Smooth muscle cell (in vitro differentiated cells): ENCODE results near the gene ODC1. TPM values are rescaled to one million over a fixed set of nuclear protein-coding genes. Genes with fewer than 3 reads are reported as not detected.

Source experiments
- DNase-seq: peaks from one replicate; lab custom pipeline; 2025; ENCODE audit not compliant: unreplicated experiment; lab: John Stamatoyannopoulos, UW
- H2AFZ ChIP-seq: fragments of 200-600 bp; sonication (generic); 2 replicates; pipeline ENCODE4 v1.6.0; 2016; ENCODE audit warnings: antibody characterized with exemption, low read depth, mild to moderate bottlenecking
- H3F3A ChIP-seq: fragments of 200-600 bp; sonication (generic); 2 replicates; pipeline ENCODE4 v1.6.0; 2017; ENCODE audit warnings: antibody characterized with exemption, low read depth
- H3K27ac ChIP-seq: fragments of 200-600 bp; sonication (generic); 2 replicates; pipeline ENCODE4 v1.5.1; 2016; ENCODE audit warnings: low read depth, mild to moderate bottlenecking
- H3K27me3 ChIP-seq: fragments of 200-600 bp; sonication (generic); 2 replicates; pipeline ENCODE4 v1.6.1; 2016; ENCODE audit warnings: low read depth, mild to moderate bottlenecking
- H3K36me3 ChIP-seq: fragments of 200-600 bp; sonication (generic); 2 replicates; pipeline ENCODE4 v1.5.1; 2016; ENCODE audit warnings: low read depth
- H3K4me1 ChIP-seq: fragments of 200-600 bp; sonication (generic); 2 replicates; pipeline ENCODE4 v1.5.1; 2016; ENCODE audit warnings: low read depth
- H3K4me2 ChIP-seq: fragments of 200-600 bp; sonication (generic); 2 replicates; pipeline ENCODE4 v1.6.0; 2016; ENCODE audit warnings: mild to moderate bottlenecking
- H3K4me3 ChIP-seq: fragments of 200-600 bp; sonication (generic); 2 replicates; pipeline ENCODE4 v1.5.1; 2016; ENCODE audit warnings: mild to moderate bottlenecking
- H3K79me2 ChIP-seq: fragments of 200-600 bp; sonication (generic); 2 replicates; pipeline ENCODE4 v1.6.0; 2016; ENCODE audit warnings: low read depth, mild to moderate bottlenecking
- H3K9ac ChIP-seq: fragments of 200-600 bp; sonication (generic); 2 replicates; pipeline ENCODE4 v1.6.0; 2016; ENCODE audit warnings: low read depth
- H3K9me3 ChIP-seq: fragments of 200-600 bp; sonication (generic); replicated peaks from 2 replicates; pipeline ENCODE4 v1.5.1; 2016; ENCODE audit warnings: low read depth
- H4K20me1 ChIP-seq: fragments of 200-600 bp; sonication (generic); 2 replicates; pipeline ENCODE4 v1.6.0; 2016; ENCODE audit warnings: low read depth
- CTCF ChIP-seq: fragments of 200-600 bp; sonication (generic); IDR thresholded peaks from 2 replicates; pipeline ENCODE4 v1.5.1; 2017; ENCODE audit warnings: borderline replicate concordance, mild to moderate bottlenecking, antibody characterized with exemption; ENCODE audit not compliant: insufficient read depth, poor library complexity, severe bottlenecking
- WGBS: methylation state at CpG from one replicate; pipeline ENCODE4 v1.1.7; 2016; ENCODE audit warnings: low lambda C conversion rate; 5-methylcytosine and 5-hydroxymethylcytosine counted together
- polyA plus RNA-seq: library from polyadenylated mRNA; unstranded; fragments of >200 nt; fragmentation: Nextera tagmentation; extraction: Ambion mirVana; gene quantifications from 2 replicates; pipeline ENCODE4 v1.2.1, GENCODE V29; 2016
- total RNA-seq: library from RNA; depleted of rRNA; stranded (reverse); fragments of >200 nt; gene quantifications from 2 replicates; pipeline ENCODE4 v1.2.3, GENCODE V29; 2014

Gene ODC1
- total and polyA plus RNA-seq, 2 experiments from 2014 or later: 22.4 to 34.7 TPM

GRCh38 chr2:10469955-10470608 lies 22.0 kb upstream of the ODC1 start:
- no peak for TF ChIP-seq CTCF

GRCh38 chr2:10469301-10469700 lies 21.2 kb upstream of the ODC1 start:
- no peak overlapping the region for H2AFZ ChIP-seq
- no peak for TF ChIP-seq CTCF
- WGBS: 96% methylated on average over 4 of the region's 4 CpGs

More at GRCh38 chr2:10469955-10470608, 22.0 kb upstream of the ODC1 start:
- no peak overlapping the region for H3K4me3 ChIP-seq
- no peak for DNase-seq
- WGBS: 90% methylated on average over 12 of the region's 12 CpGs
- no peaks in the 10 kb centered on the region for H3K36me3 ChIP-seq
- H3K4me1 ChIP-seq: no peaks in the 10 kb centered on the region
- no peak overlapping the region for H2AFZ ChIP-seq
- no peak overlapping the region for H3K27ac ChIP-seq
- no peak overlapping the region for H3K9ac ChIP-seq
- no peaks in the 10 kb centered on the region for H3K9me3 ChIP-seq
- no peak overlapping the region for H3K4me2 ChIP-seq
- no peaks in the 10 kb centered on the region for H3K79me2 ChIP-seq
- H3F3A ChIP-seq: no peaks in the 10 kb centered on the region
- no peaks in the 10 kb centered on the region for H3K27me3 ChIP-seq
- H4K20me1 ChIP-seq: no peaks in the 10 kb centered on the region

GRCh38 chr2:10467401-10467800 lies 19.3 kb upstream of the ODC1 start:
- H3K4me3 ChIP-seq: no peak overlapping the region
- 80% methylated on average over 15 of the region's 15 CpGs for WGBS
- H3K9ac ChIP-seq: no peak overlapping the region
- no peak for TF ChIP-seq CTCF
- H3K27ac ChIP-seq: no peak overlapping the region
- no peaks in the 10 kb centered on the region for H3K9me3 ChIP-seq
- no peaks in the 10 kb centered on the region for H4K20me1 ChIP-seq
- no peak for DNase-seq
- H3K4me1 ChIP-seq: no peaks in the 10 kb centered on the region
- no peaks in the 10 kb centered on the region for H3K27me3 ChIP-seq
- no peaks in the 10 kb centered on the region for H3K36me3 ChIP-seq
- no peaks in the 10 kb centered on the region for H3F3A ChIP-seq
- no peaks in the 10 kb centered on the region for H3K79me2 ChIP-seq
- no peak overlapping the region for H3K4me2 ChIP-seq
- no peak overlapping the region for H2AFZ ChIP-seq

More at GRCh38 chr2:10469301-10469700, 21.2 kb upstream of the ODC1 start:
- Histone ChIP-seq H3F3A (no peaks in the 10 kb centered on the region), H3K36me3 (no peaks in the 10 kb centered on the region), H3K27ac (no peak overlapping the region), H3K9ac (no peak overlapping the region), H3K27me3 (no peaks in the 10 kb centered on the region), H3K79me2 (no peaks in the 10 kb centered on the region), H3K4me3 (no peak overlapping the region), H4K20me1 (no peaks in the 10 kb centered on the region), H3K4me1 (no peaks in the 10 kb centered on the region), H3K9me3 (no peaks in the 10 kb centered on the region), H3K4me2 (no peak overlapping the region)
- no peak for DNase-seq

- Histone ChIP-seq H3K36me3 (no peaks in the 10 kb centered on the region), H3K4me3 (no peak overlapping the region), H3K4me1 (no peaks in the 10 kb centered on the region), H3K4me2 (no peak overlapping the region), H4K20me1 (no peaks in the 10 kb centered on the region), H3F3A (no peaks in the 10 kb centered on the region), H3K27ac (no peak overlapping the region), H3K9ac (no peak overlapping the region), H3K27me3 (no peaks in the 10 kb centered on the region), H2AFZ (no peak overlapping the region), H3K9me3 (no peaks in the 10 kb centered on the region), H3K79me2 (no peaks in the 10 kb centered on the region)
- TF ChIP-seq CTCF: no peak
- DNase-seq: no peak
- 88% methylated on average over 11 of the region's 11 CpGs for WGBS
These were observed 18.7 kb upstream of the ODC1 start for GRCh38 chr2:10466801-10467200.
